ENCODE data around the gene SEMA3E.

The SEMA3E gene

DNA sequence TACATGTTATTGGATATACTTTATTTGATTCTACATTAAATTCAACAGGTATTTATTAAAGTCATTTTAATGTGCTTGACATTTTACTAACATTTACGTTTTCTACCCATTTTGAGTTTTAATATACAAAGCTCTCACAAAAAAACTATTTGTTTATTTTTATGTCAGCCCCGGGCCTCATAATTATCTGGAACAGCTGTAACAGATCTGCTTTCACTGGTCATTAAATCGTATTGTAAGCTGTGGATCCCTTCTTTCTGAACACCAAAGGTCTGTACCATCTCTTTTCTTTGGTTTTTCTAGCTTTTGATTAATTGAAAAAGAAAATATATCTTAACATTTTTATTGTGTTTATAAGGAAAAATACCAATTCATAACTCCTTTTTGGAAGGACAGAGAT, 73.5 kb downstream of the SEMA3E start:
- TF ChIP-seq EZH2phosphoT487 (conservative IDR thresholded peaks at IDR 0.05; ENCODE audit: low read length) = no peak
- TF ChIP-seq, protein P1, sequence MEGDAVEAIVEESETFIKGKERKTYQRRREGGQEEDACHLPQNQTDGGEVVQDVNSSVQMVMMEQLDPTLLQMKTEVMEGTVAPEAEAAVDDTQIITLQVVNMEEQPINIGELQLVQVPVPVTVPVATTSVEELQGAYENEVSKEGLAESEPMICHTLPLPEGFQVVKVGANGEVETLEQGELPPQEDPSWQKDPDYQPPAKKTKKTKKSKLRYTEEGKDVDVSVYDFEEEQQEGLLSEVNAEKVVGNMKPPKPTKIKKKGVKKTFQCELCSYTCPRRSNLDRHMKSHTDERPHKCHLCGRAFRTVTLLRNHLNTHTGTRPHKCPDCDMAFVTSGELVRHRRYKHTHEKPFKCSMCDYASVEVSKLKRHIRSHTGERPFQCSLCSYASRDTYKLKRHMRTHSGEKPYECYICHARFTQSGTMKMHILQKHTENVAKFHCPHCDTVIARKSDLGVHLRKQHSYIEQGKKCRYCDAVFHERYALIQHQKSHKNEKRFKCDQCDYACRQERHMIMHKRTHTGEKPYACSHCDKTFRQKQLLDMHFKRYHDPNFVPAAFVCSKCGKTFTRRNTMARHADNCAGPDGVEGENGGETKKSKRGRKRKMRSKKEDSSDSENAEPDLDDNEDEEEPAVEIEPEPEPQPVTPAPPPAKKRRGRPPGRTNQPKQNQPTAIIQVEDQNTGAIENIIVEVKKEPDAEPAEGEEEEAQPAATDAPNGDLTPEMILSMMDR (IDR thresholded peaks at IDR 0.05; ENCODE audit: insufficient read depth, low read length, poor library complexity, severe bottlenecking) = no peak
- no peaks in the 10 kb centered on the region for H3K27me3 ChIP-seq (ENCODE audit: low read length)
- no peaks in the 10 kb centered on the region for H3K9me3 ChIP-seq (ENCODE audit: insufficient read depth, low read length)
- no peak overlapping the region for H3K4me2 ChIP-seq (ENCODE audit: low read depth, low read length, poor library complexity, severe bottlenecking)
- no peaks in the 10 kb centered on the region for H3K79me2 ChIP-seq (ENCODE audit: insufficient read depth, low read length)
- no peak overlapping the region for H2AFZ ChIP-seq (ENCODE audit: low read depth, low read length, severe bottlenecking)
- no peak overlapping the region for H3K9ac ChIP-seq (ENCODE audit: low read length)
- H3K36me3 ChIP-seq (ENCODE audit: low read length) = no peaks in the 10 kb centered on the region; the same call in 1 of the 2 replicates
- no peaks in the 10 kb centered on the region for H3K9me2 ChIP-seq (replicated peaks; ENCODE audit: insufficient read depth, low read length)
- H3K4me3 ChIP-seq (ENCODE audit: insufficient read depth, low read length, poor library complexity, severe bottlenecking) = no peak overlapping the region
- H3F3A ChIP-seq (ENCODE audit: insufficient read depth) = no peaks in the 10 kb centered on the region
- no peak overlapping the region for H3K27ac ChIP-seq (ENCODE audit: low read depth, low read length)
- no peaks in the 10 kb centered on the region for H4K20me1 ChIP-seq (ENCODE audit: low read depth, low read length)

DNA sequence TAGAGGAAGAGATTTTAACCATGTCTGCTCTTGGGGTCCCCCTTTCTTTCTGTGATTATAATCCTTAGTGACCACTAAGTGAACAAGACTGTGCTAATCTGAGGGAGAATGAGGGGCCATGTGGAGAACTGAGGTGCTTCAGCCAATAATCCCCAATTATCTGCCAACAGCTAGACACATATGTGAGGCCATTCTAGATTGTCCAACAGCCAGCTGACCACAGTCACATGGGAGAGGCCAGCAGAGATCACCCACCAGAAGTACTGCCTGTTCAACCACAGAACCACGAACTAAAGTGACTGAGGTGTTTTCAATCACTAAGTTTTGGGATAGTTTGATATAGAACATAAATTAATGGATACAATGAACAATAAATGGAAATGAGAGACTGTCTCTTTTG, 74.3 kb downstream of the SEMA3E start:
- no peaks in the 10 kb centered on the region for H4K20me1 ChIP-seq (ENCODE audit: low read depth, low read length)

DNA sequence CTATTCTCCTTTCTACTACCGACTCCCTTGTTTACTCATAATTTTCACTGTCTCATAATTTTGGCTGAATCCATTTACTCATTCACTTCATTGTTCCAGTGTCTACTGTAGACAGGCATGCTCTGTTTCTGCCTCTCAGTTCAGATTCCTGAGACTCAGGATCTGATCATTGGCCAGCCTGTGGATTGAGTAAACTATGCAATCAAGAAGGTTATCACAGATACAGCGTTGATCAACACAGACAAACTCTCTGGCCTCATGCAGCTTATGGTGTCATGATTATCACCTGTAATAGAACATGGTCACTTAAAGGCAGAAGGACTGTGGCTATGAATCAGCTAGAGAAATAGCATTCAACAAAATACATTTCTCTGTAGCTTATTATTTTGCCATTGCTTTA, 86.0 kb downstream of the SEMA3E start:
- no peak overlapping the region for H3K4me2 ChIP-seq (ENCODE audit: low read depth, low read length, poor library complexity, severe bottlenecking)
- no peaks in the 10 kb centered on the region for H4K20me1 ChIP-seq (ENCODE audit: low read depth, low read length)
- H3K27ac ChIP-seq (ENCODE audit: low read depth, low read length) = no peak overlapping the region
- no peak overlapping the region for H2AFZ ChIP-seq (ENCODE audit: low read depth, low read length, severe bottlenecking)
- no peaks in the 10 kb centered on the region for H3K36me3 ChIP-seq (ENCODE audit: low read length)
- no peaks in the 10 kb centered on the region for H3F3A ChIP-seq (ENCODE audit: insufficient read depth)
- H3K9me2 ChIP-seq (replicated peaks; ENCODE audit: insufficient read depth, low read length) = no peaks in the 10 kb centered on the region
- no peaks in the 10 kb centered on the region for H3K27me3 ChIP-seq (ENCODE audit: low read length)
- no peak overlapping the region for H3K9ac ChIP-seq (ENCODE audit: low read length)
- H3K4me3 ChIP-seq (ENCODE audit: insufficient read depth, low read length, poor library complexity, severe bottlenecking) = no peak overlapping the region
- H3K79me2 ChIP-seq (ENCODE audit: insufficient read depth, low read length) = no peaks in the 10 kb centered on the region
- 0 out of 2 replicates have a peak, but pooled peaks cover 3% of the 10 kb centered on the region for H3K9me3 ChIP-seq (ENCODE audit: insufficient read depth, low read length)
- TF ChIP-seq, protein P1 (IDR thresholded peaks at IDR 0.05; ENCODE audit: insufficient read depth, low read length, poor library complexity, severe bottlenecking) = no peak
- TF ChIP-seq EZH2phosphoT487 (conservative IDR thresholded peaks at IDR 0.05; ENCODE audit: low read length) = no peak

More for the DNA sequence above, 74.3 kb downstream of the SEMA3E start:
- no peak overlapping the region for H2AFZ ChIP-seq (ENCODE audit: low read depth, low read length, severe bottlenecking)
- no peaks in the 10 kb centered on the region for H3K79me2 ChIP-seq (ENCODE audit: insufficient read depth, low read length)
- H3K4me3 ChIP-seq (ENCODE audit: insufficient read depth, low read length, poor library complexity, severe bottlenecking) = no peak overlapping the region
- no peaks in the 10 kb centered on the region for H3F3A ChIP-seq (ENCODE audit: insufficient read depth)
- no peaks in the 10 kb centered on the region; the same call in 1 of the 2 replicates for H3K36me3 ChIP-seq (ENCODE audit: low read length)
- no peaks in the 10 kb centered on the region for H3K9me2 ChIP-seq (replicated peaks; ENCODE audit: insufficient read depth, low read length)
- H3K9ac ChIP-seq (ENCODE audit: low read length) = no peak overlapping the region
- no peaks in the 10 kb centered on the region for H3K9me3 ChIP-seq (ENCODE audit: insufficient read depth, low read length)
- H3K4me2 ChIP-seq (ENCODE audit: low read depth, low read length, poor library complexity, severe bottlenecking) = no peak overlapping the region
- H3K27me3 ChIP-seq (ENCODE audit: low read length) = no peaks in the 10 kb centered on the region
- no peak overlapping the region for H3K27ac ChIP-seq (ENCODE audit: low read depth, low read length)
- no peak for TF ChIP-seq EZH2phosphoT487 (conservative IDR thresholded peaks at IDR 0.05; ENCODE audit: low read length)
- TF ChIP-seq, protein P1 (IDR thresholded peaks at IDR 0.05; ENCODE audit: insufficient read depth, low read length, poor library complexity, severe bottlenecking) = no peak
